OCI-LY3 (cell line): ENCODE data around the gene TH.

Source experiments
- H2AFZ ChIP-seq: fragments of 200-600, 300-600 bp; shearing (Covaris generic); 2 replicates; pipeline ENCODE4 v1.6.0; 2014; ENCODE audit warnings: antibody characterized with exemption, low read depth, low read length
- H3K27ac ChIP-seq: fragments of 200-600, 300-600 bp; sonication (generic); 2 replicates; pipeline ENCODE4 v1.5.1; 2014; ENCODE audit warnings: mild to moderate bottlenecking, low read length, moderate library complexity, mixed read lengths
- H3K27me3 ChIP-seq: fragments of 200-600, 300-600 bp; sonication (generic); 2 replicates; pipeline ENCODE4 v1.6.1; 2014; ENCODE audit warnings: low read depth, low read length, mixed read lengths
- H3K36me3 ChIP-seq: fragments of 200-600, 300-600 bp; sonication (generic); replicated peaks from 2 replicates; pipeline ENCODE3; 2014; ENCODE audit warnings: low read depth, low read length, mixed read lengths
- H3K4me1 ChIP-seq: fragments of 300-600, 200-600 bp; sonication (generic); 2 replicates; pipeline ENCODE4 v1.6.1; 2014; ENCODE audit warnings: low read length, mixed read lengths
- H3K4me2 ChIP-seq: fragments of 200-600, 300-600 bp; sonication (generic); 2 replicates; pipeline ENCODE4 v1.6.1; 2014; ENCODE audit warnings: low read length, mixed read lengths
- H3K4me3 ChIP-seq: fragments of 300-600, 200-600 bp; sonication (generic); 2 replicates; pipeline ENCODE4 v1.5.1; 2014; ENCODE audit warnings: antibody characterized with exemption, mild to moderate bottlenecking, low read length, moderate library complexity
- H3K79me2 ChIP-seq: fragments of 300-600, 200-600 bp; shearing (Covaris generic); 2 replicates; pipeline ENCODE4 v1.6.1; 2014; ENCODE audit warnings: mild to moderate bottlenecking, low read length, mixed read lengths
- H3K9ac ChIP-seq: fragments of 300-600, 200-600 bp; shearing (Covaris generic); 2 replicates; pipeline ENCODE4 v1.6.0; 2014; ENCODE audit warnings: mild to moderate bottlenecking, low read length, moderate library complexity
- H3K9me3 ChIP-seq: fragments of 200-600, 300-600 bp; shearing (Covaris generic); 2 replicates; pipeline ENCODE4 v1.6.1; 2014; ENCODE audit warnings: low read length, mixed read lengths; ENCODE audit not compliant: insufficient read depth
- H4K20me1 ChIP-seq: fragments of 200-600, 300-600 bp; sonication (generic); 2 replicates; pipeline ENCODE4 v1.6.1; 2016; ENCODE audit warnings: low read length, mixed read lengths; ENCODE audit not compliant: insufficient read depth
- CTCF ChIP-seq: fragments of 200-600, 300-600 bp; sonication (generic); IDR thresholded peaks from 2 replicates; pipeline ENCODE4 v1.5.1; 2014; ENCODE audit warnings: antibody characterized with exemption, low read length, low read depth
- EZH2phosphoT487 ChIP-seq: fragments of 200-600 bp; shearing (Covaris generic); IDR thresholded peaks from 2 replicates; pipeline ENCODE4 v1.6.1; 2018; ENCODE audit warnings: antibody characterized with exemption, mixed run types, low read depth

TH gene

DNA sequence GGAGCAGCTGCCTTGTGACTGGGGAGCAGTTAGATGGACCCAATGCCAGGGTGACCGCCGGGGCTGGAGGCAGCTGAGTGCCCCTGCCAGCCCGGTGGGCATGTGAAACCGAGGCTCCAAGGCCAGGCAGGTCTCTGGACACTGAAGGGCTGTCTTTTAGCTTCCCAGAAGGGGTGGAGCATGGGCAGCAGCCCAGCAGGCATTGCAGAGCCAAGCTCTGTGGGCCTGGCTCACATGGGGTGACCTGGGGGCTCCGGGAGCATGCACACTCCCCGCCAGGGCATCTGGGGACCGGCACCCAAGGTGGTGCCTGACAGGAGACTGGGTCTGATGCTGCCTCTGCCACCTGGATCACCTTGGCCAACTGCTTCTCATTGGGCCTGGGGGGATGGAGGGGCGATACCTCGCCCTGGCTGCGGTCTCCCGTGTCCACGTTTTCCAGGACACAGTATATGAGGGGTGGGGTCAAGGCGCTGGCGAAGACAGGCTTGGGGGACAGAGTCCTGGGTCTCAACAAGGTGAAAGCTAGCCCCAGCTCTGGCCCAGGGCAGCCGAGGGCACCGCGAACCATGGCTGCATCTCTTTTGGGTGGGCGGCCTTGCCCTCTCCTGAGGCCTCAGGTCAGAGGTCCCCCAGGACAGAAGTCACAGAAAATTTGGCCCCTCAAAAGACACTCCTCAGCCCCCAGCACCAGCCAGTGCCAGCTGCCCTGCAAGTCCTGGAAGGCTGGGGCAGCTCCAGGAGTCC lies 14.1 kb downstream of the TH start:
- H3K4me3 ChIP-seq = no peak overlapping the region
- no peak for TF ChIP-seq CTCF
- TF ChIP-seq EZH2phosphoT487 = no peak

GRCh38 chr11:2156416-2157182 lies 15.0 kb downstream of the TH start:
- Histone ChIP-seq H3K4me3 (no peak overlapping the region), H3K27ac (no peak overlapping the region), H2AFZ (no peak overlapping the region), H3K9ac (no peak overlapping the region), H3K36me3 (no peaks in the 10 kb centered on the region), H3K79me2 (no peaks in the 10 kb centered on the region), H3K4me1 (peaks cover 2% of the 10 kb centered on the region; the same call in 1 of the 2 replicates), H3K9me3 (no peaks in the 10 kb centered on the region), H3K4me2 (no peak overlapping the region), H3K27me3 (no peaks in the 10 kb centered on the region), H4K20me1 (no peaks in the 10 kb centered on the region)
- peak; percentile 81 for TF ChIP-seq CTCF
- TF ChIP-seq EZH2phosphoT487 = no peak

More for the DNA sequence above, 14.1 kb downstream of the TH start:
- Histone ChIP-seq H4K20me1 (no peaks in the 10 kb centered on the region), H3K36me3 (no peaks in the 10 kb centered on the region), H3K4me1 (no peaks in the 10 kb centered on the region), H3K9ac (no peak overlapping the region), H2AFZ (no peak overlapping the region), H3K27me3 (no peaks in the 10 kb centered on the region), H3K4me2 (no peak overlapping the region), H3K9me3 (no peaks in the 10 kb centered on the region), H3K79me2 (no peaks in the 10 kb centered on the region), H3K27ac (no peak overlapping the region)

DNA sequence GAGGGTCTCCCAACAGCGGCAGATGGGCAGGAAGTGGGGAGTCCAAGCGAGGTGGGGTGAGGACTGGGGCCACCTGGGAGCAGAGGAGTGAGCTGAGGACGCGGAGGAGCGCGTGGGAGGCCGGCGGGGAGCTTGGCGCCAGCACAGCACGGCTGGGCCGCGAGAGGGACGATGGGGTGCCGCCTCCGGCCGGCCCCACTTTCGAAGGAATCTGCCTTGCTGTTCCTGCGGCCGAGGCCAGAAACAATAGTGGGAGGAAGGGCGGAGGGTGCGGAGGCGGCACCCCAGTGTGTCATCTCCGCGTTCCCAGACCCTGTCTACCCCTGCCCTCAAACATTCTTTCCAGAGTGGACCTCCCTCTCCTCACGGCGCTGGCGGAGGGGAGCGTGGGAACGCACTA lies 16.1 kb downstream of the TH start:
- no peak for TF ChIP-seq EZH2phosphoT487
- no peak for TF ChIP-seq CTCF
- no peaks in the 10 kb centered on the region for H3K36me3 ChIP-seq

GRCh38 chr11:2154889-2155288 lies 16.7 kb downstream of the TH start:
- no peak overlapping the region for H3K4me2 ChIP-seq
- peaks cover 3% of the 10 kb centered on the region; the same call in 1 of the 2 replicates for H3K4me1 ChIP-seq
- H3K27ac ChIP-seq = no peak overlapping the region
- H3K9me3 ChIP-seq = no peaks in the 10 kb centered on the region
- H3K27me3 ChIP-seq = peaks cover 12% of the 10 kb centered on the region
- H3K79me2 ChIP-seq = no peaks in the 10 kb centered on the region
- H3K4me3 ChIP-seq = no peak overlapping the region
- TF ChIP-seq CTCF (no peak), EZH2phosphoT487 (no peak)
- no peaks in the 10 kb centered on the region for H3K36me3 ChIP-seq
- no peak overlapping the region for H2AFZ ChIP-seq
- H4K20me1 ChIP-seq = no peaks in the 10 kb centered on the region
- H3K9ac ChIP-seq = no peak overlapping the region

More for the DNA sequence above, 16.1 kb downstream of the TH start:
- Histone ChIP-seq H4K20me1 (no peaks in the 10 kb centered on the region), H3K4me3 (no peak overlapping the region), H3K9me3 (no peaks in the 10 kb centered on the region), H3K9ac (no peak overlapping the region), H2AFZ (no peak overlapping the region), H3K27me3 (peaks cover 6% of the 10 kb centered on the region), H3K79me2 (no peaks in the 10 kb centered on the region), H3K4me2 (no peak overlapping the region), H3K4me1 (peaks cover 3% of the 10 kb centered on the region; the same call in 1 of the 2 replicates), H3K27ac (no peak overlapping the region)
